Measurements from ENCODE around the gene MMP26.

The MMP26 gene

GRCh38 chr11:4740735-4741134 lies 36.2 kb downstream of the MMP26 start:
- H3K9me3 Mint-ChIP-seq, result no peaks in the 10 kb centered on the region
- no peak overlapping the region for H3K4me3 Mint-ChIP-seq
- H3K27me3 Mint-ChIP-seq (ENCODE audit: low read depth, poor library complexity), result peaks cover 7% of the 10 kb centered on the region
- no peak for TF ChIP-seq CTCF (IDR thresholded peaks at IDR 0.05)
- no peak overlapping the region for H3K27ac Mint-ChIP-seq
- no peaks in the 10 kb centered on the region for H3K4me1 Mint-ChIP-seq
- no peaks in the 10 kb centered on the region for H3K36me3 Mint-ChIP-seq (ENCODE audit: low read depth)
- no peak for DNase-seq

- TF ChIP-seq CTCF (IDR thresholded peaks at IDR 0.05), result no peak
- Mint-ChIP-seq H3K36me3 (ENCODE audit: low read depth) (no peaks in the 10 kb centered on the region), H3K4me3 (no peak overlapping the region), H3K27ac (no peak overlapping the region), H3K9me3 (no peaks in the 10 kb centered on the region), H3K4me1 (no peaks in the 10 kb centered on the region), H3K27me3 (ENCODE audit: low read depth, poor library complexity) (peaks cover 9% of the 10 kb centered on the region)
- no peak for DNase-seq
Measured at GRCh38 chr11:4748438-4748837, 43.9 kb downstream of the MMP26 start.

- no peak for DNase-seq
- Mint-ChIP-seq H3K4me1 (no peaks in the 10 kb centered on the region), H3K36me3 (ENCODE audit: low read depth) (no peaks in the 10 kb centered on the region), H3K9me3 (no peaks in the 10 kb centered on the region), H3K4me3 (no peak overlapping the region), H3K27me3 (ENCODE audit: low read depth, poor library complexity) (peaks cover 11% of the 10 kb centered on the region), H3K27ac (no peak overlapping the region)
- no peak for TF ChIP-seq CTCF (IDR thresholded peaks at IDR 0.05)
Measured at GRCh38 chr11:4751201-4751600, 46.6 kb downstream of the MMP26 start.

Measured in nephron progenitor cell (in vitro differentiated cells).